HG03064 (cell line): Measurements from ENCODE around the gene FAM111B.
"Not testable (repeated sequence)": the region's sequence is repeated elsewhere in the genome, so short reads cannot be mapped to it uniquely, and the experiment has no call there.

Experiments
- ATAC-seq: cut with Tn5 transposase; IDR thresholded peaks from one replicate; pipeline ENCODE4 v1.9.1; 2021; ENCODE audit warnings: low read depth; ENCODE audit not compliant: unreplicated experiment

FAM111B gene, protein sequence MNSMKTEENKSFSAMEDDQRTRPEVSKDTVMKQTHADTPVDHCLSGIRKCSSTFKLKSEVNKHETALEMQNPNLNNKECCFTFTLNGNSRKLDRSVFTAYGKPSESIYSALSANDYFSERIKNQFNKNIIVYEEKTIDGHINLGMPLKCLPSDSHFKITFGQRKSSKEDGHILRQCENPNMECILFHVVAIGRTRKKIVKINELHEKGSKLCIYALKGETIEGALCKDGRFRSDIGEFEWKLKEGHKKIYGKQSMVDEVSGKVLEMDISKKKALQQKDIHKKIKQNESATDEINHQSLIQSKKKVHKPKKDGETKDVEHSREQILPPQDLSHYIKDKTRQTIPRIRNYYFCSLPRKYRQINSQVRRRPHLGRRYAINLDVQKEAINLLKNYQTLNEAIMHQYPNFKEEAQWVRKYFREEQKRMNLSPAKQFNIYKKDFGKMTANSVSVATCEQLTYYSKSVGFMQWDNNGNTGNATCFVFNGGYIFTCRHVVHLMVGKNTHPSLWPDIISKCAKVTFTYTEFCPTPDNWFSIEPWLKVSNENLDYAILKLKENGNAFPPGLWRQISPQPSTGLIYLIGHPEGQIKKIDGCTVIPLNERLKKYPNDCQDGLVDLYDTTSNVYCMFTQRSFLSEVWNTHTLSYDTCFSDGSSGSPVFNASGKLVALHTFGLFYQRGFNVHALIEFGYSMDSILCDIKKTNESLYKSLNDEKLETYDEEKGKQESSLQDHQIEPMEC

DNA sequence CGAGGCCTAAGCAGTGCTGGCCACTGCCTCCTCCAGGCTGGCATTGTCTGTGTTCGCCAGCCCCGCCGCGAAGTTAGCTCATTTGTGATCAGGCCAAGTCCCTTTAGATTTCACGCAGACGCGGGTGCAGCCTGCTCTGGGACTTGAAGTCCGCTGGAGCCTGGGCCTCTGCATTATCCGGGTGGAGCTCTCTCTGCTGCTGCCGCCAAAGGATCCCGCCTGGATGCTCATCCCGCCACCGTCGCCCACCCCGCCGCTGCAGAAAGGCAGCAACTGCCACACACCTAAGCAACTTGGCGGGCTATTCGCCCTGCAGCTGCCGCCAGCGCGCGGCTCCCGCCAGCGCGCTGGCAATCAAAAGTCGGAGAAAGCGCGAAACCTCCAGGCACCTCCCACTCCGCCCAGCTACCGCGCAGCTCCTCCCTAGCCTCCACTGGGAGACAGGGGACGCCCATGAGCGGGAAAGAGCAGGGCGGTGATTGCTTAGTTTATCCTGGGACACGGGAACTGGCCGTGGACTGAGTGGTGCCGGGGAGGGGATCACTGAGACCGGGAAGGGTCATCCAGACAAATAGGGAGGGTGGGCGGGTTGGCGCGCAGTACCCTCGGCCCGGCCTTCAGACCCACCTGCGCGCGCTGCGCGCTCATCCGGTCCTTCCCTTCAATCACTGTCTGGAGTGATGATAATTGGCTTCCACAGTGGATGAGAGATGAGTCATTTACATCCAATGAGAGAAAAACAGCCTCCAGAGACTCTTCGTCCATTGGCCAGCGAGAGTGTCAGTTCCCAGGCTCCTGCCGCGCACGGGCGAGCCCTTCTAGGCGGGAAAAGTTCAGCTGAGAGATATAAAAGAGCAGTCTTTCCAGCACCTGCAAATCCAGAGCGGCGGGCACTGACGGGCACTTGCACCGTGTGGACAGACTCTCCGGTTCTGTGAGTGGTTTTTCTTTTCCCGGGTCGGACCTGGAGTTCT is at the start of gene FAM111B:
Gene FAM111B (plus strand): TSS at position 875 of the 974 bp plus-strand sequence. CDS start 2,389 bp downstream, outside the sequence.
- ATAC-seq: peak; percentile 69

DNA sequence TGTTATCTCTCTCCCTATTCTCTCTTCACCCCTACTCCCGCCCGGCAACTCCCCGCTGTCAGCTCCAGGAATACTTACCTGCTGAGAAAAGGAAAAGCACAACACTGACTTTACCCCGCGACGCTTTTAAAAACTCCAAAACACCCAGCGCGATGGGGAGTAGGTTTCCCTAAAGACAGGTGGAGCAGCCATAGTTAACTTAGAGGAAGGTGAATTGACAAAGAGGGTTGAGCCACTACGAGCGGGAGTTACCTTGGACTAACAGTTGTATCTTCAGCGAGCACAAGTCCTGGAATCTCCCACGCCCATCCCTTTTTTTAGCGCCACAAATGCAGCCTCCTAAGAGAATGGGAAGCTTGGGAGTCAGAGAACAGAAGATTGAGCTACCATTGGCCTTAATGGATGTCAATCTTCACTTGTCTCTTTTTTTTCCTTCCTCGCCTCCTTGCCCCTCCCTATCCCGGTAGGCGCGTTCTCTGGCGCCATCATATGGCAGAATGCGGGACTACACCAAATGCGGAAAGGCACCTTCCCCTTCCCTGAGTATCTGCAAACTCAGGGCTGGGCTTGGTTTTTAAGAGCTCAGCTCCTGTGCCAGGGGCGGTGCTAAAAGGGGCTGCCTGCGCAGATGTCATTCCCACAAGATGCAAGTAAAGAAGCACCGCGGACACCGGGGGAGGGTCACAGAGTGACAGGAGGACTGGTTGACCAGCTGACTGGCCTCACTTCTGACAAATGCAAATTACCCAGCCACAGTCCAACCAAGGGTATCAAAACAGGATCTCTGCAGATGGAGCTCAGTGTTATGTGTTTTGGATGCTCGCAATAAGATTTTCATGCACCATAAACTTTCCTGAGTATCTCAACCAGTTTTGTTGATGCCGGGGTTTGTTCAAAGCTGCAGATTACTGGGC is 48.7 kb upstream of the FAM111B start:
- ATAC-seq: peak; percentile 94

DNA sequence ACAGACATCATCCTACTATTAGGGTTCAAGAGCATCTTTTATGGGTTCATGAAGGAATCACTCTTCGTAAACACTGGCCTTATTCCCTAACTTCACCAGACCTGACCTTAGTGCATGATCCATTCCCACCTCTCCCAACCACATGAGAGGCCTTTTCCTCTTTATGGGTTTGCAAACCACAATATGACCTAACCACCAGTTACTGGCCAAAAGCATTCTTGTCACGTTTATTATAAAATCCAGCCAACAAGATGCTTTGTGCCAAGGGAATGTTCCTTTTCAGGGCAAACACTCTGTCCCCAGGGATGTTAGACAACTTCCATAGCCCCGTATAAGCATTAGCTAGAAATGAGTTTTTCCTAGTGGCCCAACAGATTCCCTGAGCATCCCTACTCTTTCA is 46.9 kb upstream of the FAM111B start:
- ATAC-seq: not testable (repeated sequence)

DNA sequence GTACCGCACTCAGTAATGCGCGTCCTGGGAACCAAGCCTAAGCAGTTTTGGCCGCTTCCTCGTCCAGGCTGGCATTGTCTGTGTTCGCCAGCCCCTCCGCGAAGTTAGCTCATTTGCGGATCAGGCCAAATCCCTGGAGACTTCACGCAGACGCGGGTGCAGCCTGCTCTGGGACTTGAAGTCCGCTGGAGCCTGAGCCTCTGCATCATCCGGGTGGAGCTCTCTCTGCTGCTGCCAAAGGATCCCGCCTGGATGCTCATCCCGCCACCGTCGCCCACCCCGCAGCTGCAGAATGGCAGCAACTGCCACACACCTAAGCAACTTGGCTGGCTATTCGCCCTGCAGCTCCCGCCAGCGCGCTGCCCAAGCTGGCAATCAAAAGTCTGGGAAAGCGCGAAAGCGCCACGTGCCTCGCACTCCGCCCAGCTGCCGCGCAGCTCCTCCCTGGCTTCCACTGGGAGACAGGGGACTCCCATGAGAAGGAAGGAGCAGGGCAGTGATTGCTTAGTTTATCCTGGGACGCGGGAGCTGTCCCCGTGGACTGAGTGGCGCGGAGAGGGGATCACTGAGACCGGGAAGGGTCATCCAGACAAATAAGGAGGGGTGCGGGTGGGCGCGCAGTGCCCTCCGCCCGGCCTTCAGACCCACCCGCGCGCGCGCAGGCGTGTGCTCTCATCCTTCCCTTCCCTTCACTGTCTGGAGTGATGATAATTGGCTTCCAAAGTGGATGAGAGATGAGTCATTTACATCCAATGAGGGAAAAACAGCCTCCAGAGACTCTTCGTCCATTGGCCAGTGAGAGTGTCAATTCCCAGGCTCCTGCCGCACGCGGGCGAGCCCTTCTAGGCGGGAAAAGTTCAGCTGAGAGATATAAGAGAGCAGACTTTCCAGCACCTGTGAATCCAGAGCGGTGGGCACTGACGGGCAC is 44.2 kb upstream of the FAM111B start:
- no peak for ATAC-seq

DNA sequence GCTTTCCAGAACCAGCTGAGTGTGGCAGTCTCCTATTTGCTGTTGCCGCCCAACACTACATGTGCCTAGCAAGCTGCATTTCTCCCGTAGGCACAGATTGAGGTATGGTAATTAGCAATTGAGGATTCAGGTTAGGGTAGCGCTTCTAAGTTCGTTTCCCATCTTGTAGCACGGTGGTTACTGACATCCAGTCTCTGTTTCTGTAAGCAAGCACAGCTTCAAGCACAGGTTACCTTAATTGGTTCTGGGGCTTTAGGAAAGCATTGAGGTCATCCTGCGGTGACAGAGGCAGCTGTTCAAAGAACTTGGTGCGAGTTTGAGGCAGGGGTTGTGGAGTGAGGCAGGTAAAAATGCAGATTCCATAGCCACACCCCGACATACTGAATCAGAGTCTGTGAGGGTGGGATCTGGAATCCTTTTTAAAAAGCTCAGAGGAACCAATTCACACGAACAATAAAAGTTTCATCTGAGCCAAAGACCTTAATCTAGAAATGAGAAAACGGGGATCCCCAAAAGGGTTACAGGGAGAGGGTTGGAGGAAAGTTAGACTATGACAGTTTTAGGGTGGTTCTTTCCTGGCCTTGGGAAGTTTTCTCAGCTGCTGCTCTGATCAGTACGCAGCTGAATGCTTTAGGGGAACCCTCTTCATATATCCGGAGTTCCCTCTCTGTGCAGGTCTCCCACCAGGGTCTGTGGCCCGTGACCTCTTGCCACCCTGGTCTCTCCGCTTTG is 42.9 kb upstream of the FAM111B start:
- not testable (repeated sequence) for ATAC-seq

DNA sequence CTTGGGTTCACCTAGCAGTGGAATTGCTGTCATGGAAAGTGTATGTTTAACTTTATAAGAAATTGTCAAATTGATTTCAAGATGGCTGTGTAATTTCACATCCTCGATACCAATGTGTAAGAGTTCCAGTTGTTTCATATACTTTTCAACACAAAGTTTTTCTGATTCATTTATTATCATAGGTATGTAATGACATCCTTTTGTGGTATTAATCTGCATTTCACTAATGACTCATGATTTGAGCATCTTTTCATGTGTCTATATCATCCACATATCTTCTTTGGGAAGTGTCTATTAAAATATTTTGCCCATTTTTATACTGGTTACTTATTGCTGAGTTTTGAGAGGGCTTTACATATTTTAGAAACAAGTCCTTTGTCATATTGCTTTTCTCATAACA is 38.0 kb upstream of the FAM111B start:
- ATAC-seq: no peak

DNA sequence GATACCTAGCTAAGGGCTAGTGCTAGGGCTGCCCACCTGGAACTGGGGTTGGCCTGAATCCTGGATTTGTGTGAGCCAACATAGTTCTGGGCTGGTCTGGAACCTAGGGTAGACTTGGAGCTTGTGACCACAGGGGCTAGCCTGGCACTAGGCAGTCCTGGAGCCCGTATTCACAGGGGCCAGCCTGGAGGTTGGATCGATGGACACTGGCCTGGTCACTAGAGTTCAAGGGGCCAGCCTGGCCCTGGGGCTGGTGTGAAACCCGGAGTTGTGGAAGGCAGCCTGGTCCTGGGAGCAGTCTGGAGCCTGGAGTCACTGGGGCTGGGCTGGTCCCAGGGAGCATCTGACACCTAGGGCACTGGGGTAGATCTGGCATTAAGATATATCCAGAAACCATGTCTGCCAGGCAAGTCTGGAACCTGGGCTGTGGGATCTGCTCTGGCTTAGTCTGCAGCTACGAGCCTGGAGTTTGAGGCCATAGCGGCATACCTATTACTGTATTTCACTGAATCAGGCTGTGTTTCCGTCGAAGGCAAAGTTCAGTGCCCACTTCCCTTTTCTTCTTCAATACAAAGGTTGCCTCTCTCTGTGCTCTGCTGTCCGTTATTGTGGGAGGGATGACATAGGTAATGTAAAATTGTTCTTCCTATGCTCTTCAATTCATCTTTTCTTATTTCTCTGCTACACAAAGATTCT is 30.0 kb upstream of the FAM111B start:
- ATAC-seq: peak; percentile 83

DNA sequence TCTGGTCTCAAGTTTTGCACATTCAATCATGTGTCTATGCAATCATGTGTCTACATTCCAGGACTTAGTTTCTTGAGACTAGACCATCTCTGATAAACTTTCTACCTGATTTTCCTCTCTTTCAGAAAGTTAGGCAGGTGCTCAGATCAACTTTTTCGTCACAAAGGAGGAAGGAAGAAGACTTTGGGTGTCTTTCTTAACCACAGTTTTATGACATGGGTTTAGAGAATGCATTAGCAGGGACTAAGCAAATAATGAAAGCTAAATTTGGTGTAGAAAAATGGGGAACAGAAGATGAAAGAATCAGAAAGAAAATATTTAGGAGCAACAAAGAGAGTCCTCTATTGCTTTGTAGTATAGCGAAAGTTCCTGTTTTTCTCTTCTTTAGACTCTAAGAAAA is 28.6 kb upstream of the FAM111B start:
- no peak for ATAC-seq

DNA sequence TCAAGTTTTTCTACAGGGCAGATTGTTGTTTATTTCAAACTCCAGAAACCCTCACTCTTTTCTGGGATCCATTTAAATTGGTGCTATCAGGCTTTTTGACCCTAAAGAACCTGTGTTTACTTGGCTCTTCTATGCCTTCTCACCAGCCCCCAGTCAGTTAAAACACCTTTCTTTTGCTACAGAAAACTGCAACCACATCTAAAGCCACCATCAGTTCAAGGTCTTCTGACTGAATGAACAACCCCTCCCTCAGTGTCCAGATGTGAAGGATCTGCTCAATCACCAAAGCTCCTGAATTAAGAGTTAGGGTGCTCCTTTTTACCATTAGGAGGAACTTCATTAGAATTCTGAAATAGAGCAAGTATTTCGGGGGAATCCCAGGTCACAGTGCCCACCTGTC is 28.0 kb upstream of the FAM111B start:
- ATAC-seq: no peak

DNA sequence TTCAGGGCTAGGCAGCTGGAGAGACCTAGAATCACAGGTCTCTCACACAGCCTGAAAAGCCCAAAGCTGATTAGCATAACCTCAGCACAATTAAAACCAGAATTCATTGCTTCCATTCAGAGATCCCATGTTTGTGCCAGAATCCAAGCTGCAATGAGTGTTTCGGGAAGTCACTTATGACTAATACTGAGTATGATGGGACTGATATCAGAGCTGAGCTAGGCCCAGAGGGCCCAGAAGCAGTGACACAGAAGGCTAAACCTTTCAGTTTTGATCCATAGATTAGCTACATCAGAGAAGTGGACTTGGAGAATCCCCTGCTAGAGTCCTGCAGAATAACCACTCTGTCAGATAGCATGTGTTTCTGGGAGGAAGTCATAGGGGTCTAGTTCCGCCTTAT is 26.6 kb upstream of the FAM111B start:
- ATAC-seq: not testable (repeated sequence)

DNA sequence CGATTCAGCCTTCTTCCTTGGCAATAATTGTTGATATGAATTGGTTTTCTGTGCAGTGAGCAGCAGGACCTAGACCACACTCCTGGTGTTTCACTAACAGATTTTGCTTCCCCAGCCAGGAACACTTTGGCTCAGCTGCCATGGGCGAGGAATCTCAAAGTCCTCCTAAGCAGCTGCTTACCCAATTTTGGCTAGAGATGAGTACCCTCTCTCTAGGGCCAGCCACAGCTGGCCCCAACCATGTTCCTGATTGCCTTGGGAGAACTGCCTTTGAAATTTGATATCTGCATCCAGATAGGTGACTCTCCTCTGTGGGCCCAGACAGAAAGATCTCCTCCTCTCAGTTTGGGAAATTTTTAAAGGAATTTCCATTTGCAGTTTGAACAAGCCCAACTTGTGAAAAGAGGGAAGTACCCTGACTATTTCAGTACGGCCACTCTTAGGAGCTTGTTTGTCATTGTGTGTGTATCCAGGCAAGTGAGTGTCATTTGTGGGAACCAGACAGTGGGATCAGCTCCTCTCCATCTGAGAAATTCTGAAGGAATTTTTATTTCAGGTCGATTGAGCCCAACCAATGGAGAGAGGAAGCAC is 25.5 kb upstream of the FAM111B start:
- not testable (repeated sequence) for ATAC-seq

DNA sequence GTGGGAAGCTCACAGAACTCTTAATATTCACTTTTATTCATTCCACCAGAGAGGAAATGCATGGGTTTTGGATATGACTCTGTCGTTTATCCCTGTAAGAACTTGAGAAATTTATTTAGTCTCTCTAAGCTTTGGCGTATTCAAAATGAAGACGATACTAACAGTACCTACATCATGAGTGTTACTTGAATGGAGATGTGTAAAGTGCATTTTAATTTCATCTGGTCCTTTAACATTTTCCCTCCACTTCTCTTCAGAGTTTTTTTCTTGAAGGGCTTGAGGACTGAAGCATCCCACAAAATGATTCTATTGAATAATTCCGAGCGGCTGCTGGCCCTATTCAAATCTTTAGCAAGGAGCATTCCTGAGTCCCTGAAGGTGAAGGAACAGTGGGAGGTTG is 21.0 kb upstream of the FAM111B start, which contains the start of gene GLYATL1B:
Gene GLYATL1B (plus strand): TSS at position 301 of the 400 bp plus-strand sequence. CDS start 0 bp downstream, at position 301.
- not testable (repeated sequence) for ATAC-seq

DNA sequence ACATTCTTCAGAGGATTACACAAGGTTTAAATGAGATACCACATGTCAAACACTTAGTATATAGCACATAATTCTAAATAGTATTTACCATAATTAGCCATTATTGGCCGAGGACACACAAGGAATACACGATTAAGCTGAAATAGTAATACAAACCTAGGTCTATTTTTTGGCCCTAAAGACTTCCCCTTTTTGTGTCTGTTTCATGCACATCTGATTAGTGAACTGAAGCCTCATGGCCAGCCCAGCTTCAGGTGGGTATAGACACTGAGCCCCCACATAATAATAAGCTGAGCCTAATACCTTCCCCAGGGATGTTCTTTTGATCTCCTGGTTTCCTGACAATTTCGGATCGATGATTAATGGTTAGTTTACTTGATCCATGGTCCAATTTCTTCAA is 18.9 kb upstream of the FAM111B start:
- ATAC-seq: no peak

DNA sequence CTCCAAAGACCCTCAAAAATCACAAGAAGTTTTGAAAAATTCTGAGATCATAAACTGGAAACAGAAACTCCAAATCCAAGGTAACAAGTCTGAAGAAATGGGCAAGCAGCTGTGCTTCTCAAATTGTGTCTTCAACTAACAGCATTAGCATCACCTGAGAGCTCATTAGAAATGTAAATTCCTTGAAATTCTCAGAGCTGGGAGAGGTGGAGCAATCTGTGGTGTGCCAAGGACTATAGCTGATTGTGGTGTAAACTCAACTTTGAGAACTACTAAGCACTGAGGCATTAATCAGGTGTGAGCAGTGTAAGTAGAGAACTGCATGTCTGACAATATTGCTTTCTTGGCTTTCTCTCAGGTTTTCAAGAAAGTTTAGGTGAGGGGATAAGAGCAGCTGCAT is 13.5 kb upstream of the FAM111B start:
- ATAC-seq: not testable (repeated sequence)

DNA sequence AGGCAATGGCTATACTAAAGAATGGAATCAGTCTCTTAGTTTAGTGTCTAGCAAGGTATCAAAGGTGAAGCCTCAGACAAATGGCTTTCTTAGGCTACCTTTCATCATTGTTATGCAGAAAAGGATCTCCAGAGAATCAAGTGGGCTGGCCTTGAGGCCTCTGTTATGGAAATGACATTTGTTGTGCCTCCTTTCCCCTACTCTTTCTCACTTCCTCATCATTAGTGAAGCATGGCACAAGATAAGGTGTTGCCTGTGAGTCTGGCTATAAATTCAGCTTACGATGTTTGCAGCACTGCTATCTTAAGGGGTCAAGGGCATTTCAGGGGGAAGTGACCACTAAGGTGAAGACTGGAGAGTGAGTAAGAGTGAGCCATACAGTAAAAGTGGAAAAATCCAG is 11.8 kb upstream of the FAM111B start:
- not testable (repeated sequence) for ATAC-seq

DNA sequence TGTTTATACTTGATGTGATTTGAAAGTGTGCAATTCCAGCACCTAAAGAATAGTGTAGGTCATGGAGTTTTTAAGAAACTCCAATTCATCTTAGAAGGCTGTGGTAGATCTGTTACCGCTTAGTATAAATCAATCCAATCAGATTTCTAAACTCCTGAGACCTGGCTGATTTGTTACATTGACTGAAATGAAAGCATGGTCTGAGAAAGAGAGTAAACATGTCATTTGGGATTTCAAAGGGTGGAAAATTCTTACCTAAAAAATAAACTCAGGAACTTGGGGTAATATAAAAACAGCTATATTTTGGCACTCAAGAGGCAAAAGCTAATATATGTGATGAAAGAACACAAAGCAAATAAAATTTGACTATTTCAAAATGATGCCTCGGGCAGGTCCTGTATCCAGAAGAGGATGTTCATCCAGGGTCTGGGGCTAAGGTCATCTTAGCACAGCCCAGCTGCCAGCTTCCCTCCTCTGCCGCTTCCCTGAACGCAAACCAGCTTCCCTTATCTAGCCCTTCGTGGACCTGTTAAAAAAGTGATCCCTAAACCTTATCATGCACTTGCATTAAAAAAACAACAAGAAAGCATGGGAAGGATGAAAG is 11.0 kb upstream of the FAM111B start:
- not testable (repeated sequence) for ATAC-seq
